GM19467 (cell line): ENCODE measurements around the gene ACVR1B.

Experiments used
- ATAC-seq: cut with Tn5 transposase; IDR thresholded peaks from one replicate; pipeline ENCODE4 v1.9.1; 2021; ENCODE audit warnings: mild to moderate bottlenecking, moderate library complexity; ENCODE audit not compliant: unreplicated experiment

ACVR1B gene

GRCh38 chr12:52003016-52003550, 51.6 kb downstream of the ACVR1B start:
- ATAC-seq = no peak

- no peak for ATAC-seq
Measured at GRCh38 chr12:52003591-52003990, 52.1 kb downstream of the ACVR1B start.

- no peak for ATAC-seq
Measured at GRCh38 chr12:52004042-52004648, 52.6 kb downstream of the ACVR1B start.

- no peak for ATAC-seq
Measured at GRCh38 chr12:52005218-52005902, 53.9 kb downstream of the ACVR1B start.

DNA sequence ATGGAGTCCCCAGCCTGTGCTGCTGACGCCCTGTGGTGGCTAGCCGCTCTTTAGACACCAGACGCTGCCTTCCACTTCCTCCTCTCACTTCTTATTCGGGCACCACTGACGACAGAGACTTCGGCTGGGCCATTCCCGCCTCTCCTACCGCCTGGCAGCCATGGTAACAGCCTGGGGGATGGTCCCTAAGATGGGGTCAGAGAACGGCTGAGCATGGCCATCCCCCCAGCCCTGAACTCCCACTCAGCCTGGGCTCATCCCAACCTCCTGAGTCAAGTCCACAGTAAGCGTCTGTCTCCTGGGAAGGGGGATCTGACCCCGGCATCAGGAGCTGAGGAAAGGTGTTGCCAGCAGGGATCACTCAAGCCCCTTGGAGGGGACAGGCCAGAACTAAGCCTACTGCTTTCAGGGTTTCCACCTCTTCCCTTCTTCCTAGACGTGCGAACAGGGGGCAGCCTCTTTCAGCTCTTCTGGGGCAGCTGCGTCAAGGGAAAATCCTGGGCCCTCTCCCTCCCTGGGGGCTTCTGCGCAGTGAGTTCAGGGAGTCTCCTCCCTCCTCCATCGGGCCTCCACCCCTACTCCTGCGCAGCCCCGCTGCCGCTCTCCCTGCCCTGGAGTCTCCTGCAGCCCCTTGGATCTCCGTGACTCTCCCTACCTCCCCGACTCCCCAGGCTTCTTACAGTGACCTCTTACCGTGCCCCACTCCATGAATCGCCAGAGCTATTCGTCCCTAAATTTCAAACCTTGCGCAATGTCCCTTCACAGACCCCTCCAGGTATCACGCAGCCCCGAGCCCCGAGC, 54.6 kb downstream of the ACVR1B start:
- peak; percentile 61 for ATAC-seq

- no peak for ATAC-seq
Measured at GRCh38 chr12:52006726-52007157, 55.2 kb downstream of the ACVR1B start, which contains the start of gene TAMALIN. Gene TAMALIN, plus strand, starts transcription at chr12:52006946. Its CDS starts 74 bp downstream, at chr12:52007020.

GRCh38 chr12:52007158-52007921, 55.8 kb downstream of the ACVR1B start:
- no peak for ATAC-seq

DNA sequence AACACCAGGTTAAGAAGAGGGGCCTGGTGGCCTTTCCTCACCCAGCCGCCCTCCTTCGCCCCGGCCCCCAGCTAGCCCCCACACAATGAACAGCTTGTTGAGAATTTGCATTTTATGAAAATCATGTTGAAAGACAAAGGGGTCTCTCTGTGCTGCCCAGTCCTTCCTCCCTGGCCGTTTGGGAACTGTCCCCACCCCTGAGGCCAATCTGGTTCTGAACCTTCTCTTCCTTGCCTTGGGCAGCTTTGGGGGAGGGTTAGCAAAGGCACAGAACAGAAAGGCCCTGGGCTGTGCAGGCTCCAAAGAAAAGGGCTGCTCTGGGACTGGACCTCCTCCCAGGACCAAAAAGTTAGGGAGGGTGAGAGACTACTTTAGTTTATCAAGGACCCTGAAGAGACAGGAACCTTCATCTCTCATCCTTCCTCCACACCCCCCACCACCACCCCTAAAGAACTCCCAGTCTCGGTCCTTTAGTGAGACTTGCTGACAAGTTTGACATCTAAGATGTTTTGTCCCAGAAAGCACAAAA, 56.5 kb downstream of the ACVR1B start:
- no peak for ATAC-seq

- ATAC-seq = no peak
Measured at GRCh38 chr12:52009081-52009751, 57.7 kb downstream of the ACVR1B start.

GRCh38 chr12:52010152-52010622, 58.7 kb downstream of the ACVR1B start:
- ATAC-seq = no peak

GRCh38 chr12:52010692-52011601, 59.4 kb downstream of the ACVR1B start:
- no peak for ATAC-seq

- no peak for ATAC-seq
Measured at GRCh38 chr12:52011602-52012214, 60.2 kb downstream of the ACVR1B start.

- no peak for ATAC-seq
Measured at GRCh38 chr12:52013626-52014310, 62.3 kb downstream of the ACVR1B start.

GRCh38 chr12:52014567-52015530, 63.4 kb downstream of the ACVR1B start:
- ATAC-seq = no peak

GRCh38 chr12:52015532-52016041, 64.1 kb downstream of the ACVR1B start:
- no peak for ATAC-seq

GRCh38 chr12:52018433-52019112, 67.1 kb downstream of the ACVR1B start:
- ATAC-seq = no peak
